ENCODE data around the gene ISG15. TPM values are rescaled to one million over a fixed set of nuclear protein-coding genes. Genes with fewer than 3 reads are reported as not detected.

The ISG15 gene
- total RNA-seq, 1 donor from 2014 or later = 45.5 TPM

- peak overlapping the region; percentile 73 for H3K4me3 Mint-ChIP-seq
- peaks cover 7% of the 10 kb centered on the region for H3K27me3 Mint-ChIP-seq
- no peak overlapping the region for H3K27ac Mint-ChIP-seq
- DNase-seq = peak; percentile 94
- intact Hi-C loops (cut with micrococcal nuclease) = loop anchor here (5.0 to 10.0 kb wide), 2 partner anchors 43 to 195 kb away; partner anchors contain the start of gene TNFRSF4
- H3K9me3 Mint-ChIP-seq = no peaks in the 10 kb centered on the region
- H3K36me3 Mint-ChIP-seq (ENCODE audit: low read depth) = peaks cover 6% of the 10 kb centered on the region
- peaks cover 26% of the 10 kb centered on the region for H3K4me1 Mint-ChIP-seq
Measured at GRCh38 chr1:1019122-1019999, 6.1 kb downstream of the ISG15 start.

GRCh38 chr1:1020000-1020404, 6.7 kb downstream of the ISG15 start, which contains the start of gene AGRN:
TSS of gene AGRN (plus strand) at chr1:1020120. CDS start at chr1:1020173, 53 bp downstream.
- Mint-ChIP-seq H3K36me3 (ENCODE audit: low read depth) (peaks cover 3% of the 10 kb centered on the region), H3K9me3 (no peaks in the 10 kb centered on the region), H3K4me3 (peak within 1 kb of the TSS; percentile 73), H3K27ac (peak within 1 kb of the TSS; percentile 41), H3K27me3 (peaks cover 7% of the 10 kb centered on the region), H3K4me1 (peaks cover 20% of the 10 kb centered on the region)
- intact Hi-C loops (cut with micrococcal nuclease) = loop anchor here (5.0 to 10.0 kb wide), 2 partner anchors 42 to 195 kb away; partner anchors contain the start of gene TNFRSF4
- peak; percentile 85 for DNase-seq

DNA sequence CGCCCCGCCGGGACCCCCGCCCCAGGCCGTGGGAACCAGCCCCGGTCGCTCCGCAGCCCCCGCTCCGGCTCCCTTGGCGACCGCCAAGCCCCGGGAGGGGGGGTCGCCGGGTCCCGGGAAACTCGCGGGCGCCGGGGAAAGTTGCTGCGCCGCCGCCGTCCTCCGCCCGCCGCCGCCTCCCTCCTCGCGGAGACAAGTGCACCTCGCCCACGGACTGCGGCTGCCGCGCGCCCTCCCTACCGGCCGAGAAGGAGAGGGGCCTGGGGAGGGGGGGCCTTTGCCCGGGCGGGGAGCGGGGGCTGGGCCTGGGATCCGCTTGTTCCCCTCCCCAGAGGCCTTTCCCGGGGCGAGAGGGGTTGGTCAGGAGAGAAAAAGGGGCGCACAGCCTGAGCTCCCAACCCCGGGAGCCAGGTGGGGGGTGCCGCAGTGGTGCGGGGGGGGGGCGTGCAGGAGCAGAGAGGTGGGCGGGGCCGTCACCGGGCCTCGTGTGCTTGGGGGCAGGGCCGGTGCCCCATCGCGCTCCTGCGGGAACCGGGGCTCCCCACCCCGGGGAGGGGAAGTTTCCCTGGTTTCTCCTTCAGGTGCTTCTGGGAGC, 7.2 kb downstream of the ISG15 start:
- H3K4me3 Mint-ChIP-seq = peak overlapping the region; percentile 57
- no peak overlapping the region for H3K27ac Mint-ChIP-seq
- intact Hi-C loops (cut with micrococcal nuclease) = no loop called here
- no peaks in the 10 kb centered on the region for H3K9me3 Mint-ChIP-seq
- H3K36me3 Mint-ChIP-seq (ENCODE audit: low read depth) = peaks cover 3% of the 10 kb centered on the region
- DNase-seq = peak; percentile 79
- peaks cover 17% of the 10 kb centered on the region for H3K4me1 Mint-ChIP-seq
- peaks cover 7% of the 10 kb centered on the region for H3K27me3 Mint-ChIP-seq

GRCh38 chr1:1021010-1021919, 8.0 kb downstream of the ISG15 start:
- Mint-ChIP-seq H3K27me3 (peaks cover 7% of the 10 kb centered on the region), H3K9me3 (no peaks in the 10 kb centered on the region), H3K27ac (peak overlapping the region; percentile 34), H3K4me1 (peaks cover 17% of the 10 kb centered on the region), H3K4me3 (peak overlapping the region; percentile 57), H3K36me3 (ENCODE audit: low read depth) (peaks cover 3% of the 10 kb centered on the region)
- intact Hi-C loops (cut with micrococcal nuclease) = no loop called here
- DNase-seq = no peak

DNA sequence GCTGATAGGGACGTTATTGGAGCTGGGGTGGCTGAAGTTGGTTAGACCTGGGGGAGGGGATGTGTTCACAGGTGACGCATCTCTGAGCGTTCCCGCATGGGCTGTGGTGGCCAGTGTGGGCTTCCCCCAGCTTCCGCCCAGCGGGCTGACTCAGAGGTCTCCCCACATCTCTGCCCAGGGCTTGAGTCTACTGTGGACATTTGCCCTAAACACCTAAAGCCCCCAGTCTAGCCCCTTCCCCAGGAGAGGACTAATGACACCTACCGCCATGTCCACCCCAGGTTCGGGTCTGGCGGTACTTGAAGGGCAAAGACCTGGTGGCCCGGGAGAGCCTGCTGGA, 8.6 kb downstream of the ISG15 start:
- peaks cover 7% of the 10 kb centered on the region for H3K27me3 Mint-ChIP-seq
- intact Hi-C loops (cut with micrococcal nuclease) = no loop called here
- H3K9me3 Mint-ChIP-seq = no peaks in the 10 kb centered on the region
- H3K36me3 Mint-ChIP-seq (ENCODE audit: low read depth) = peaks cover 3% of the 10 kb centered on the region
- H3K4me1 Mint-ChIP-seq = peaks cover 17% of the 10 kb centered on the region
- no peak for DNase-seq
- H3K4me3 Mint-ChIP-seq = peak overlapping the region; percentile 21
- no peak overlapping the region for H3K27ac Mint-ChIP-seq

GRCh38 chr1:1022302-1023009, 9.2 kb downstream of the ISG15 start:
- H3K4me1 Mint-ChIP-seq = peaks cover 13% of the 10 kb centered on the region
- no peaks in the 10 kb centered on the region for H3K36me3 Mint-ChIP-seq (ENCODE audit: low read depth)
- H3K27ac Mint-ChIP-seq = no peak overlapping the region
- H3K4me3 Mint-ChIP-seq = no peak overlapping the region
- H3K27me3 Mint-ChIP-seq = peaks cover 7% of the 10 kb centered on the region
- no peaks in the 10 kb centered on the region for H3K9me3 Mint-ChIP-seq
- intact Hi-C loops (cut with micrococcal nuclease) = no loop called here
- no peak for DNase-seq

DNA sequence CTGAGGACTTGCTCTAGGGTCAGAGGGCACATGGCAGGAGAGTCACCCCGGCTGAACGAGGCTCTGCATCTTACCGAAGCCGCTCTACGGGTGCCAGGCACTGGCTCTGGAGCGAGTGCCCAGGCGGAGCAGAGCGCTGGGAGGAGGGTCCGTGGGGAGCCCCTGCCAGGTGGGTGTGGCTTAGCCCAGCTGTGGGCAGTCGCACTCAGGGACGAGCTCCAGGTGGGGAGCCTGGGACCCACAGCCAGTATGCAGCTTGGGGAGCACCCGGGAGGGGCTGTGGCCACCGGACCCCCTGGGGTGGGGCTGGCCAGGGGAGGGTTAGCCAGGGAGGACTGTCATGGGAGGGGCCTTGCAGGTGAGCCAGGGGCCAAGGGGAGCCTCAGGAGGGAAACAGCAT, 10.4 kb downstream of the ISG15 start:
- Mint-ChIP-seq H3K27me3 (peaks cover 7% of the 10 kb centered on the region), H3K27ac (no peak overlapping the region), H3K4me3 (no peak overlapping the region), H3K9me3 (no peaks in the 10 kb centered on the region), H3K4me1 (peaks cover 10% of the 10 kb centered on the region), H3K36me3 (ENCODE audit: low read depth) (no peaks in the 10 kb centered on the region)
- no peak for DNase-seq
- intact Hi-C loops (cut with micrococcal nuclease) = no loop called here

DNA sequence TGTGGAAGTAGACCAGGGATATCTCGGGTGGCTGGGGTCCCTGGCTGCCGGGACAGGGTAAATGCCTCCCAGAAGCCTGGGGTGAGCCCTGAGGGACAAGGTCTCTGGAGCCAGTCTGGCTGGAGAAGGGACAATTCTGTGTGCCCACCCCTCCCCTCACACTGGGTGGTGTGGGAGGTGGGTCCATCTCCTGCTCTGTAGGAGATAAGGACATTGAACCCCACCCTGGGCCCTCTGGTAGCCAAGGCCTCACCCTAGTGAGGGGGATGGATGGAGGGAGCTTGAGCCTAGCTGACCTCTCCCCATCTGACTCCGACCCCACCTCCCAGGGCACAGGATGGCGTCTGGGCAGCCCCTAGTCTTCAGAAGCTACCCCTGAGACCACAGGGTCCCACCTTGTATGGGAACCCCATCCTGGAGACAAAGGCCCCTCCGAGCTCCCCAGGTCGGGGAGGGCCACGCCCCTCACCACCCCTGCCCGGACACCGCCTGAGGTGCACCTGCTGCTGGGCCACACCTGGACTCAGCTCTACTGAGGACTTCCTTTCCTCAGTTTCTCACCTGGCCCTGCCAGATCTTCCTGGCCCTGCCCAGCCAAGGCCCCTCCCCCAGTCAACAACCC, 11.0 kb downstream of the ISG15 start:
- DNase-seq = no peak
- Mint-ChIP-seq H3K27ac (no peak overlapping the region), H3K4me3 (no peak overlapping the region), H3K36me3 (ENCODE audit: low read depth) (no peaks in the 10 kb centered on the region), H3K27me3 (peaks cover 7% of the 10 kb centered on the region), H3K9me3 (no peaks in the 10 kb centered on the region), H3K4me1 (peaks cover 7% of the 10 kb centered on the region)
- intact Hi-C loops (cut with micrococcal nuclease) = no loop called here

DNA sequence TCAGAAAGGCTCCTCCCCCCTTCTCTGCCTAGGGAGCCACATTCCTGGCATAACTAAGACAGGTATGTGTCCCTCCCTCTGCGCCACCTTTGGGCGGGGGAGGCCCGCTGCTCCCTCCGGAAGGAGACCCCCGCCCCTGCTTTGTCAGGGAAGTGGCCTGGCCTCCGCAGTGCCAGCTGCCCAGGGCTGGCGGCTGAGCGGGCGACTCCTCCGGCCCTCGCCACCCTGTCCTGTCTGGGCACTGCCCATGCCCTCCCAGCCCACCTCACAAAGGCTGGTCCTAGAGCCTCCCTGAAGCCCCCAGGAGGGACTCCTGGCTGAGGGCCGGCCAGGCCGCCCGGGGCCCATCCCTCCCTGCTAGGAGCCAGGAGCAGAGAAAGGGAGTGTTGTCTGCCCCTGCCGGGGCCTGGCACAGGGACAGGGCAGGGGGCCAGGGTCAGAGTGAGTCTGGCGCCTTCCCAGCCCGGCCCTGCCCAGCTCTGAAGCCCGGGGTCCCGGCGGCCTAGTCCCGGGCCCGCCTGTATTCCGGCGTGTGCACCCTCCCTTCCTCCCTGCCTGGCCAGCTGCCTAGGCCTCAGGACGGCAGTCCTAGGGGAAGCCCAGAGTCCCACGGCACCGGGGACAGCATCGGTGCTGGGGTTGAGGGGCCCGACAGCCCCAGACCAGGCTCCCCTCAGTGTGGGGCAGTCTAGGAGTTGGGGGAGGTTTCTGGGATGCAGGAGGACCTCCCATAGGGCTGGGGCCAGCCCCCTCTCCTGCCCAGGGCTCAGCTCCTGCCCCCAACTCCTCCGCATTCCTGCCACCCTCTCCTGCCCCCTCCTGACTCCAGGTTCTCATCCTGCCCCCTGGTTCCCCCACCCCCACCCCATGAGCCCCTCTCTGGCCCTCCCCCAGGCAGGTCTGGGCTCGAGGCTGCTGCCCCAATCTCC, 11.7 kb downstream of the ISG15 start:
- intact Hi-C loops (cut with micrococcal nuclease) = no loop called here
- H3K27me3 Mint-ChIP-seq = peaks cover 7% of the 10 kb centered on the region
- H3K4me1 Mint-ChIP-seq = peaks cover 7% of the 10 kb centered on the region
- no peaks in the 10 kb centered on the region for H3K36me3 Mint-ChIP-seq (ENCODE audit: low read depth)
- no peak overlapping the region for H3K4me3 Mint-ChIP-seq
- H3K9me3 Mint-ChIP-seq = no peaks in the 10 kb centered on the region
- H3K27ac Mint-ChIP-seq = no peak overlapping the region
- no peak for DNase-seq

- Mint-ChIP-seq H3K4me1 (peaks cover 7% of the 10 kb centered on the region), H3K27me3 (peaks cover 7% of the 10 kb centered on the region), H3K4me3 (no peak overlapping the region), H3K27ac (no peak overlapping the region), H3K36me3 (ENCODE audit: low read depth) (no peaks in the 10 kb centered on the region), H3K9me3 (no peaks in the 10 kb centered on the region)
- DNase-seq = no peak
- intact Hi-C loops (cut with micrococcal nuclease) = no loop called here
Measured at GRCh38 chr1:1025730-1026129, 12.4 kb downstream of the ISG15 start.

DNA sequence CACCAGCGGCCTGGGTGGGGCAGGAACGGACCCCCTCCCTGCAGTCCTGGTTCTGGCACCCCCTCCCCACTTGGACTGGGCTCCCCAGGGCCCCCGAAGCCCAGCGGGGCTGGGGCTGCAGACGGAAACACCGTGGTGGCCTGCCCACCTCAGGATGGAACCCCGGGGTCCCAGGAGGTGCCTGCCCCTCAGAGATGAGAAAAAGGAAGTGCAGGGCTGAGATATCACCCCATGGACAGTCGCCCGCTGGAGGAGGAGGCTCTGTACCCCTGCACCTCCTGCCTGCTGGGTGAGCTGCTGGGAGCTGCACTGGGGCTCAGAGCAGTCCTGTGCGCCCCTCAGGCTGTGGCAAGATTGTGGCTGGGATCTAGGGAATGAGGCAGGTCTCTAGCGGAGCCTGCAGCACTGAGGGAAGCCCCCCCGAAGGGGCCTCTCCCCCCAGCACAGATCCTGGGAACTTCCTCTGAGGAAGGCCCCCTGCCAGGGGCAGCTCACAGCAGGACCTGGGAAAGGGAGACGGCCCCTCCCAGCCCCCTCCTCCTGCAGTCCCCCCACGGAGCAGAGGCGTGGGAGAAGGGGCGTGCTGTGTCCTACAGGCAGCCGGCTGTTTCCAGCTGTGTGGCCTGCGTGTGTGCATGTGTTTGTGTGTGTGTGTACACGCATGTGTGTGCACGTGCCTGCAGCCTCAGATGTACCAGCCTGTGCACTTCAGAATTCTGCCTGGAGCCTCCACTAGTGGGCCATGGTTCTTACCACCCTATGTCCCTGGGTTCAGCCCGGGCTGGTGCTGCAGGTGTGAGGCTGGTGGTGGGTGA, 13.5 kb downstream of the ISG15 start:
- Mint-ChIP-seq H3K4me1 (peaks cover 7% of the 10 kb centered on the region), H3K36me3 (ENCODE audit: low read depth) (no peaks in the 10 kb centered on the region), H3K27me3 (peaks cover 7% of the 10 kb centered on the region), H3K27ac (no peak overlapping the region), H3K9me3 (no peaks in the 10 kb centered on the region), H3K4me3 (no peak overlapping the region)
- DNase-seq = no peak
- intact Hi-C loops (cut with micrococcal nuclease) = no loop called here
